GM12878 (cell line): ENCODE measurements around the gene SOX5. TPM values are rescaled to one million over a fixed set of nuclear protein-coding genes. Genes with fewer than 3 reads are reported as not detected.

ENCODE experiments used
- ATAC-seq: fragments of 200-7000 bp; cut with Tn5 transposase; 3 replicates; pipeline ENCODE4 v1.9.1; 2020; ENCODE audit warnings: mild to moderate bottlenecking, moderate library complexity
- BruUV-seq: library from RNA; stranded (reverse); fragments of 400-500 nt; replicated peaks from 2 replicates; lab custom pipeline; 2021; lab: Mats Ljungman, UMichigan
- CTCF ChIA-PET: fragments of 300-600 bp; sonication (Branson Sonifier 250); formaldehyde crosslinking; extraction: SDS; loops from one replicate; lab custom pipeline; 2021; ENCODE audit warnings: inconsistent platforms; lab: Yijun Ruan, JAX
- POLR2A ChIA-PET: fragments of 350-600 bp; formaldehyde crosslinking; extraction: SDS; loops from one replicate; lab custom pipeline; 2021; ENCODE audit warnings: inconsistent platforms; lab: Charles Lee
- RAD21 ChIA-PET: fragments of 300-600 bp; sonication (Branson Sonifier 250); formaldehyde crosslinking; loops from one replicate; lab custom pipeline; 2023; ENCODE audit warnings: antibody characterized with exemption; ENCODE audit not compliant: unreplicated experiment; lab: Charles Lee
- SMC1A ChIA-PET: fragments of 300-600 bp; sonication (Branson Sonifier 250); formaldehyde crosslinking; loops from one replicate; lab custom pipeline; 2023; ENCODE audit not compliant: unreplicated experiment, uncharacterized antibody; lab: Charles Lee
- DNase-seq: peaks from one replicate; pipeline ENCODE4 v3.0.0-alpha.2; 2011; ENCODE audit warnings: low read depth, low spot score
- FAIRE-seq: peaks from 3 replicates; lab custom pipeline; 2011; peaks lifted over from hg19 to GRCh38; lab: Jason Lieb, UNC
- H2AFZ ChIP-seq: 2 replicates; pipeline ENCODE4 v1.6.0; 2011; ENCODE audit warnings: low read depth, low read length, control low read depth; ENCODE audit not compliant: control insufficient read depth
- H3K27ac ChIP-seq: 2 replicates; pipeline ENCODE4 v1.5.1; 2011; ENCODE audit warnings: control low read depth; ENCODE audit not compliant: control insufficient read depth, insufficient read depth
- H3K27me3 ChIP-seq, 2 experiments: replicated peaks in 1 of 2; 2 replicates each; pipeline versions ENCODE4 v1.6.0 to v1.6.1; 2011; ENCODE audit warnings: low read length in 1 of 2; ENCODE audit not compliant: control insufficient read depth in 2 of 2, insufficient read depth in 2 of 2
- H3K36me3 ChIP-seq, 2 experiments: 2 replicates each; pipeline ENCODE4 v1.5.1; 2011; ENCODE audit warnings: low read length in 1 of 2; ENCODE audit not compliant: control insufficient read depth in 2 of 2, insufficient read depth in 2 of 2
- H3K4me1 ChIP-seq: 2 replicates; pipeline ENCODE4 v1.6.1; 2011; ENCODE audit warnings: mild to moderate bottlenecking, low read length, moderate library complexity, mixed read lengths; ENCODE audit not compliant: control insufficient read depth, insufficient read depth
- H3K4me2 ChIP-seq: 2 replicates; pipeline ENCODE4 v1.6.0; 2011; ENCODE audit warnings: control low read depth; ENCODE audit not compliant: control insufficient read depth, insufficient read depth
- H3K4me3 ChIP-seq: fragments of 200-600 bp; sonication (generic); 2 replicates; pipeline ENCODE4 v1.5.1; 2016
- H3K79me2 ChIP-seq: 2 replicates; pipeline ENCODE4 v1.6.0; 2011; ENCODE audit warnings: low read length; ENCODE audit not compliant: control insufficient read depth, insufficient read depth
- H3K9ac ChIP-seq: 2 replicates; pipeline ENCODE4 v1.8.0; 2011; ENCODE audit warnings: low read length, control low read depth, mixed read lengths; ENCODE audit not compliant: control insufficient read depth, insufficient read depth
- H3K9me3 ChIP-seq: replicated peaks from 3 replicates; pipeline ENCODE4 v1.5.1; 2011; ENCODE audit warnings: mild to moderate bottlenecking, low read length; ENCODE audit not compliant: control insufficient read depth, insufficient read depth
- H4K20me1 ChIP-seq: 2 replicates; pipeline ENCODE4 v1.6.0; 2011; ENCODE audit not compliant: control insufficient read depth, insufficient read depth
- ATF3 ChIP-seq: IDR thresholded peaks from 2 replicates; pipeline ENCODE4 v1.6.1; 2011; ENCODE audit warnings: low read depth, mild to moderate bottlenecking, low read length, moderate library complexity, borderline replicate concordance; ENCODE audit errors: extremely low read depth
- CBFB ChIP-seq: IDR thresholded peaks from 2 replicates; pipeline ENCODE4 v1.6.1; 2016; ENCODE audit warnings: antibody characterized with exemption, low read depth
- CREM ChIP-seq: IDR thresholded peaks from 2 replicates; pipeline ENCODE4 v1.6.1; 2014; ENCODE audit warnings: antibody characterized with exemption, low read depth
- HDGF ChIP-seq: fragments of 450-650 bp; IDR thresholded peaks from 2 replicates; pipeline ENCODE4 v1.6.1; 2016; ENCODE audit warnings: antibody characterized with exemption
- SKIL ChIP-seq: fragments of 450-650 bp; IDR thresholded peaks from 2 replicates; pipeline ENCODE4 v1.6.1; 2017; ENCODE audit warnings: mild to moderate bottlenecking, low read depth, inconsistent platforms; ENCODE audit not compliant: poor library complexity, severe bottlenecking
- SRF ChIP-seq, 2 experiments: IDR thresholded peaks; 2 replicates each; pipeline ENCODE4 v1.6.1; 2011; ENCODE audit warnings: low read depth in 2 of 2, low read length in 2 of 2, mild to moderate bottlenecking in 1 of 2, moderate library complexity in 1 of 2
- YBX1 ChIP-seq: fragments of 450-650 bp; IDR thresholded peaks from 2 replicates; pipeline ENCODE4 v1.6.1; 2016; ENCODE audit warnings: antibody characterized with exemption
- ZBED1 ChIP-seq: IDR thresholded peaks from 2 replicates; pipeline ENCODE4 v1.6.1; 2016; ENCODE audit warnings: borderline replicate concordance
- ZBTB33 ChIP-seq: fragments of 450-650 bp; IDR thresholded peaks from 2 replicates; pipeline ENCODE4 v1.6.1; 2017; ENCODE audit warnings: mild to moderate bottlenecking
- WGBS: methylation state at CpG from one replicate; pipeline ENCODE4 v1.1.6; 2016; ENCODE audit warnings: low lambda C conversion rate; ENCODE audit not compliant: insufficient replicate concordance, insufficient coverage; ENCODE audit errors: missing lambda C conversion rate; 5-methylcytosine and 5-hydroxymethylcytosine counted together
- in situ Hi-C: fragments of 300-500 bp; cut with MboI; formaldehyde crosslinking; loops from 9 replicates; pipeline ENCODE4 v1.14.3; 2018; ENCODE audit warnings: mixed read lengths
- intact Hi-C: fragments of 100-400 bp; cut with micrococcal nuclease; formaldehyde crosslinking; loops from one replicate; pipeline ENCODE4 v1.14.2; 2022; ENCODE audit not compliant: unreplicated experiment
- polyA plus RNA-seq, 11 experiments: library from polyadenylated mRNA; depleted of rRNA in 4 of 11; unstranded in 6 of 11; stranded (reverse) in 5 of 11; fragments of >200 nt; fragmentation: Nextera tagmentation in 4 of 11; fragmentation: Illumina TruSeq in 1 of 11; extraction: Ambion mirVana in 4 of 11; extraction: Trizol in 1 of 11; gene quantifications; 1 replicate in 1 of 11; 2 replicates in 10 of 11; pipeline versions ENCODE4 v1.2.1 to v1.2.3, GENCODE V29; 2011 to 2016; ENCODE audit warnings: inconsistent platforms in 2 of 11, missing spikeins in 2 of 11, low read depth in 1 of 11
- total RNA-seq, 4 experiments: library from RNA; depleted of rRNA in 3 of 4; stranded (reverse); fragments of >200 nt in 3 of 4; fragmentation: Illumina TruSeq in 1 of 4; extraction: Trizol in 1 of 4; gene quantifications; 2 replicates each; pipeline versions ENCODE4 v1.2.1 to v1.2.3, GENCODE V29; 2013 to 2021

Gene SOX5
- total and polyA plus RNA-seq, 10 of the 15 experiments (the other 5 are each of a cell fraction or from before 2014, with no cell fraction given): 0.08 to 1.0 (median 0.24) TPM

- no peaks in the 10 kb centered on the region for H3K9me3 ChIP-seq
- H3K4me3 ChIP-seq: no peak overlapping the region
- H3K36me3 ChIP-seq: no peaks in the 10 kb centered on the region
- ATAC-seq: peak; percentile 17; the same call in 1 of the 3 replicates
- no TSS peak for BruUV-seq
- H2AFZ ChIP-seq: no peak overlapping the region
- no peak for DNase-seq
- WGBS: 41% methylated on average over 5 of the region's 5 CpGs
- SMC1A ChIA-PET: no interaction called here
- H4K20me1 ChIP-seq: no peaks in the 10 kb centered on the region
- H3K4me2 ChIP-seq: no peak overlapping the region
- POLR2A ChIA-PET: no interaction called here
- intact Hi-C loops (no loop called here), in situ Hi-C loops (no loop called here)
- no peaks in the 10 kb centered on the region for H3K4me1 ChIP-seq
- FAIRE-seq: no peak
- CTCF ChIA-PET: no interaction called here
- no peak overlapping the region for H3K9ac ChIP-seq
- no peaks in the 10 kb centered on the region for H3K27me3 ChIP-seq
- H3K27ac ChIP-seq: no peak overlapping the region
- RAD21 ChIA-PET: no interaction called here
- TF ChIP-seq ATF3 (no peak), YBX1 (no peak), SKIL (no peak), CBFB (no peak), HDGF (no peak), SRF (IDR thresholded peaks at IDR 0.05; ENCODE audit: low read depth in 2 of 2, low read length in 2 of 2) (no peak), ZBTB33 (no peak), ZBED1 (no peak), CREM (no peak)
- no peaks in the 10 kb centered on the region for H3K79me2 ChIP-seq
Observed at GRCh38 chr12:23617749-23618148, 331.7 kb downstream of the SOX5 start.
